K562 (cell line): ENCODE data around the gene DCAF8. TPM values are rescaled to one million over a fixed set of nuclear protein-coding genes. Genes with fewer than 3 reads are reported as not detected.
A peak's percentile ranks its signal among the peaks of the same experiment; 100 is the strongest.

Experiments used
- ATAC-seq: fragments of 200-7000 bp; cut with Tn5 transposase; 3 replicates; pipeline ENCODE4 v1.9.1; 2020; ENCODE audit warnings: moderate library complexity
- BruUV-seq: library from RNA; stranded (reverse); fragments of 400-500 nt; replicated peaks from 2 replicates; lab custom pipeline; 2021; lab: Mats Ljungman, UMichigan
- CTCF ChIA-PET: fragments of 300-600 bp; formaldehyde crosslinking; extraction: SDS; loops from one replicate; lab custom pipeline; 2021; ENCODE audit warnings: low intra/inter-chr PET ratio; lab: Yijun Ruan, JAX
- POLR2A ChIA-PET: fragments of 300-600, 350-650 bp; sonication (Branson Sonifier 250); formaldehyde crosslinking; extraction: SDS; loops from one replicate; lab custom pipeline; 2021; ENCODE audit warnings: antibody characterized with exemption, inconsistent platforms; lab: Yijun Ruan, JAX
- DNase-seq, 4 experiments: peaks; one replicate each; pipeline versions ENCODE4 v3.0.0 to v3.0.0-alpha.2; 2011 to 2018; ENCODE audit warnings: low spot score in 3 of 4, mixed read lengths in 3 of 4; ENCODE audit errors: extremely low read depth in 1 of 4
- FAIRE-seq: peaks from 2 replicates; lab custom pipeline; 2011; peaks lifted over from hg19 to GRCh38; lab: Jason Lieb, UNC
- H2AFZ ChIP-seq: 2 replicates; pipeline ENCODE4 v1.6.0; 2011; ENCODE audit warnings: low read depth, low read length, control low read depth, inconsistent platforms
- H3K27ac ChIP-seq: fragments of 200-600 bp; 3 replicates; pipeline ENCODE4 v1.8.0; 2011; ENCODE audit warnings: low read depth, mild to moderate bottlenecking, control low read depth, inconsistent platforms, low read length, moderate library complexity, mixed read lengths; ENCODE audit errors: extremely low read depth
- H3K27me3 ChIP-seq, 2 experiments: fragments of 300-600 bp in 1 of 2; 2 replicates in 1 of 2; 3 replicates in 1 of 2; pipeline versions ENCODE4 v1.6.0 to v1.8.0; 2011; ENCODE audit warnings: inconsistent platforms in 2 of 2, low read length in 2 of 2, mild to moderate bottlenecking in 1 of 2, mixed read lengths in 1 of 2, moderate library complexity in 1 of 2; ENCODE audit not compliant: control insufficient read depth in 2 of 2, insufficient read depth in 2 of 2
- H3K36me3 ChIP-seq: fragments of 300-600 bp; 3 replicates; pipeline ENCODE4 v1.8.0; 2011; ENCODE audit warnings: mild to moderate bottlenecking, low read length, inconsistent platforms; ENCODE audit not compliant: control insufficient read depth, insufficient read depth
- H3K4me1 ChIP-seq, 2 experiments: fragments of 200-600 bp in 1 of 2; replicated peaks in 1 of 2; 2 replicates in 1 of 2; 3 replicates in 1 of 2; pipeline versions ENCODE4 v1.5.1 to v1.8.0; 2011; ENCODE audit warnings: inconsistent platforms in 2 of 2, low read length in 2 of 2, mild to moderate bottlenecking in 1 of 2, mixed read lengths in 1 of 2, moderate library complexity in 1 of 2; ENCODE audit not compliant: control insufficient read depth in 2 of 2, insufficient read depth in 2 of 2
- H3K4me2 ChIP-seq: 2 replicates; pipeline ENCODE4 v1.6.1; 2011; ENCODE audit warnings: low read length, control low read depth, inconsistent platforms, mixed read lengths; ENCODE audit not compliant: insufficient read depth
- H3K4me3 ChIP-seq: fragments of 200-600 bp; sonication (generic), shearing (Covaris generic); 2 replicates; pipeline ENCODE4 v1.5.1; 2016; ENCODE audit warnings: control low read depth, inconsistent platforms
- H3K79me2 ChIP-seq: fragments of 200-600 bp; 3 replicates; pipeline ENCODE4 v1.8.0; 2011; ENCODE audit warnings: low read length, inconsistent platforms; ENCODE audit not compliant: control insufficient read depth, insufficient read depth
- H3K9ac ChIP-seq, 2 experiments: 2 replicates each; pipeline versions ENCODE4 v1.6.0 to v1.6.1; 2011; ENCODE audit warnings: low read depth in 2 of 2, low read length in 2 of 2, control low read depth in 1 of 2, inconsistent platforms in 1 of 2, mild to moderate bottlenecking in 1 of 2, mixed read lengths in 1 of 2; ENCODE audit not compliant: insufficient read depth in 1 of 2
- H3K9me1 ChIP-seq: one replicate; pipeline ENCODE4 v1.6.0; 2011; ENCODE audit warnings: inconsistent platforms, mild to moderate bottlenecking, low read length, moderate library complexity; ENCODE audit not compliant: control insufficient read depth, insufficient read depth
- H3K9me3 ChIP-seq: replicated peaks from 2 replicates; pipeline ENCODE4 v1.5.1; 2011; ENCODE audit warnings: low read depth, low read length, inconsistent platforms; ENCODE audit not compliant: control insufficient read depth, insufficient read depth
- H4K20me1 ChIP-seq: replicated peaks from 2 replicates; pipeline ENCODE4 v1.6.1; 2011; ENCODE audit warnings: low read length, inconsistent platforms, mixed read lengths; ENCODE audit not compliant: control insufficient read depth, insufficient read depth
- ADNP ChIP-seq: fragments of 200-800 bp; sonication (Bioruptor generic); IDR thresholded peaks from 2 replicates; pipeline ENCODE4 v1.6.1; 2016; ENCODE audit warnings: missing genetic modification characterization, missing compliant biosample characterization
- CXXC5 ChIP-seq: fragments of 250-450 bp; sonication (Bioruptor Pico); IDR thresholded peaks from 2 replicates; pipeline ENCODE4 v1.8.0; 2022; ENCODE audit warnings: inconsistent platforms, mild to moderate bottlenecking, moderate library complexity
- FOXJ2 ChIP-seq: fragments of 200-800 bp; sonication (Bioruptor generic); IDR thresholded peaks from 2 replicates; pipeline ENCODE4 v1.6.1; 2016; ENCODE audit warnings: missing genetic modification characterization, missing compliant biosample characterization
- PRPF4 ChIP-seq: fragments of 200-400 bp; formaldehyde crosslinking; IDR thresholded peaks from one replicate; pipeline ENCODE4 v1.6.1; 2017; ENCODE audit warnings: low read length, low read depth, mild to moderate bottlenecking; ENCODE audit not compliant: insufficient read depth, poor library complexity, severe bottlenecking
- RBM25 ChIP-seq: fragments of 200-400 bp; formaldehyde crosslinking; IDR thresholded peaks from 2 replicates; pipeline ENCODE4 v1.6.1; 2018; ENCODE audit warnings: low read length, low read depth, moderate library complexity; ENCODE audit not compliant: severe bottlenecking
- ZBTB17 ChIP-seq: fragments of 450-650 bp; formaldehyde crosslinking; IDR thresholded peaks from 2 replicates; pipeline ENCODE4 v1.4.0; 2020; ENCODE audit warnings: mild to moderate bottlenecking
- ZC3H4 ChIP-seq: sonication (generic); formaldehyde crosslinking; IDR thresholded peaks from 2 replicates; pipeline ENCODE4 v1.9.0; 2021; ENCODE audit warnings: missing genetic modification reagents, borderline replicate concordance
- ZFPM2 ChIP-seq: fragments of 250-450 bp; sonication (Bioruptor Pico); IDR thresholded peaks from 2 replicates; pipeline ENCODE4 v1.5.1; 2022; ENCODE audit warnings: mild to moderate bottlenecking
- ZNF121 ChIP-seq: sonication (generic); formaldehyde crosslinking; conservative IDR thresholded peaks from 2 replicates; pipeline ENCODE4 v1.8.0; 2022; ENCODE audit warnings: missing genetic modification reagents
- ZNF444 ChIP-seq: fragments of 250-450 bp; sonication (Bioruptor Pico); IDR thresholded peaks from 2 replicates; pipeline ENCODE4 v1.4.0; 2020; ENCODE audit warnings: mild to moderate bottlenecking, moderate library complexity
- WGBS: fragments of 100-300 bp; shearing (Covaris generic); methylation state at CpG from one replicate; pipeline ENCODE4 v1.1.6; 2016; ENCODE audit warnings: low coverage, mixed read lengths; ENCODE audit not compliant: insufficient coverage; ENCODE audit errors: missing lambda C conversion rate; 5-methylcytosine and 5-hydroxymethylcytosine counted together
- in situ Hi-C: fragments of 300-500 bp; cut with MboI; formaldehyde crosslinking; loops from 4 replicates; pipeline ENCODE4 v1.15.0; 2018; ENCODE audit warnings: inconsistent platforms, mixed read lengths
- intact Hi-C: fragments of 100-400 bp; cut with micrococcal nuclease; formaldehyde crosslinking; loops from 2 replicates; pipeline ENCODE4 v1.14.2; 2022
- polyA plus RNA-seq, 8 experiments: library from polyadenylated mRNA; depleted of rRNA in 4 of 8; stranded (reverse) in 5 of 8; unstranded in 3 of 8; fragments of >200 nt; fragmentation: Nextera tagmentation in 2 of 8; fragmentation: Illumina TruSeq in 1 of 8; extraction: Ambion mirVana in 2 of 8; extraction: Trizol in 1 of 8; gene quantifications; 2 replicates each; pipeline versions ENCODE4 v1.2.1 to v1.2.3, GENCODE V29; 2011 to 2014; ENCODE audit warnings: inconsistent platforms in 1 of 8, missing spikeins in 1 of 8
- total RNA-seq, 7 experiments: library from RNA; depleted of rRNA in 6 of 7; stranded (reverse); fragments of >200 nt in 6 of 7; fragmentation: Illumina TruSeq in 2 of 7; extraction: Trizol in 2 of 7; gene quantifications; 2 replicates each; pipeline versions ENCODE4 v1.2.1 to v1.2.3, GENCODE V29; 2011 to 2021; ENCODE audit warnings: low replicate concordance in 1 of 7
- TF ChIP-seq, protein P1 (sequence below): sonication (generic); formaldehyde crosslinking; IDR thresholded peaks from 2 replicates; pipeline ENCODE4 v1.8.1; 2023; ENCODE audit warnings: missing genetic modification reagents, mild to moderate bottlenecking, borderline replicate concordance

DCAF8 gene
- total and polyA plus RNA-seq, 9 of the 15 experiments (the other 6 are each of a cell fraction or from before 2014, with no cell fraction given), result 11.6 to 149 (median 81.3) TPM

DNA sequence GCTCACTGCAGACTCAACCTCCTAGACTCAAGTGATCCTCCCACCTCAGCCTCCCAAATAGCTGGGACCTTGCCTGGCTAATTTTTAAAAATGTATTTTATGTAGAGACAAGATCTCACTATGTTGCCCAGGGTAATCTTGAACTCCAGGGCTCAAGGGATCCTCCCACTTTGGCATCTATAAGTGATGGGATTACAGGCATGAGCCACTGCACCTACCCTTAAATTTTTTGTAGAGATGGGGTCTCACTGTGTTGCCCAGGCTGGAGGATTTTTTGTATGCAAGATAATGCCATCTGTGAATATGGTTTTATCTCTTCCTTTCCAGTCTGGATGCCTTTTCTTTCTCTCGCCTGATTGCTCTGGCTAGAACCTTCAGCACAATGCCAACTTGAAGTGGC is 8.7 kb upstream of the DCAF8 start:
- no peak overlapping the region for H3K4me2 ChIP-seq
- H3K36me3 ChIP-seq, result no peaks in the 10 kb centered on the region
- no peak overlapping the region for H3K4me3 ChIP-seq
- H3K27me3 ChIP-seq, result no peaks in the 10 kb centered on the region
- no peaks in the 10 kb centered on the region for H3K79me2 ChIP-seq
- no peaks in the 10 kb centered on the region for H3K9me3 ChIP-seq
- no peak overlapping the region for H3K27ac ChIP-seq
- no peak for ATAC-seq
- no peak overlapping the region for H2AFZ ChIP-seq
- in situ Hi-C loops, result no loop called here
- FAIRE-seq, result no peak
- no peak overlapping the region for H3K9ac ChIP-seq
- intact Hi-C loops, result no loop called here
- POLR2A ChIA-PET, result interaction anchor here (1.1 to 1.8 kb wide), 2 partner anchors 9 kb away, joined by 6 to 7 read pairs; partner anchors contain the start of gene DCAF8
- BruUV-seq, result no TSS peak
- H3K9me1 ChIP-seq, result no peaks in the 10 kb centered on the region
- H3K4me1 ChIP-seq, result 0 out of 5 replicates have a peak, but pooled peaks cover 0 to 6% of the 10 kb centered on the region in 2 experiments
- no peaks in the 10 kb centered on the region for H4K20me1 ChIP-seq
- 43% methylated on average over 1 of the region's 1 CpG for WGBS
- no peak for TF ChIP-seq ZFPM2 (CRISPR knock-in tag)
- TF ChIP-seq ADNP (tag), result no peak
- no peak for TF ChIP-seq ZC3H4
- TF ChIP-seq RBM25, result peak; percentile 32
- TF ChIP-seq ZNF444 (CRISPR knock-in tag), result no peak
- TF ChIP-seq CXXC5 (CRISPR knock-in tag), result no peak
- TF ChIP-seq, protein P1, sequence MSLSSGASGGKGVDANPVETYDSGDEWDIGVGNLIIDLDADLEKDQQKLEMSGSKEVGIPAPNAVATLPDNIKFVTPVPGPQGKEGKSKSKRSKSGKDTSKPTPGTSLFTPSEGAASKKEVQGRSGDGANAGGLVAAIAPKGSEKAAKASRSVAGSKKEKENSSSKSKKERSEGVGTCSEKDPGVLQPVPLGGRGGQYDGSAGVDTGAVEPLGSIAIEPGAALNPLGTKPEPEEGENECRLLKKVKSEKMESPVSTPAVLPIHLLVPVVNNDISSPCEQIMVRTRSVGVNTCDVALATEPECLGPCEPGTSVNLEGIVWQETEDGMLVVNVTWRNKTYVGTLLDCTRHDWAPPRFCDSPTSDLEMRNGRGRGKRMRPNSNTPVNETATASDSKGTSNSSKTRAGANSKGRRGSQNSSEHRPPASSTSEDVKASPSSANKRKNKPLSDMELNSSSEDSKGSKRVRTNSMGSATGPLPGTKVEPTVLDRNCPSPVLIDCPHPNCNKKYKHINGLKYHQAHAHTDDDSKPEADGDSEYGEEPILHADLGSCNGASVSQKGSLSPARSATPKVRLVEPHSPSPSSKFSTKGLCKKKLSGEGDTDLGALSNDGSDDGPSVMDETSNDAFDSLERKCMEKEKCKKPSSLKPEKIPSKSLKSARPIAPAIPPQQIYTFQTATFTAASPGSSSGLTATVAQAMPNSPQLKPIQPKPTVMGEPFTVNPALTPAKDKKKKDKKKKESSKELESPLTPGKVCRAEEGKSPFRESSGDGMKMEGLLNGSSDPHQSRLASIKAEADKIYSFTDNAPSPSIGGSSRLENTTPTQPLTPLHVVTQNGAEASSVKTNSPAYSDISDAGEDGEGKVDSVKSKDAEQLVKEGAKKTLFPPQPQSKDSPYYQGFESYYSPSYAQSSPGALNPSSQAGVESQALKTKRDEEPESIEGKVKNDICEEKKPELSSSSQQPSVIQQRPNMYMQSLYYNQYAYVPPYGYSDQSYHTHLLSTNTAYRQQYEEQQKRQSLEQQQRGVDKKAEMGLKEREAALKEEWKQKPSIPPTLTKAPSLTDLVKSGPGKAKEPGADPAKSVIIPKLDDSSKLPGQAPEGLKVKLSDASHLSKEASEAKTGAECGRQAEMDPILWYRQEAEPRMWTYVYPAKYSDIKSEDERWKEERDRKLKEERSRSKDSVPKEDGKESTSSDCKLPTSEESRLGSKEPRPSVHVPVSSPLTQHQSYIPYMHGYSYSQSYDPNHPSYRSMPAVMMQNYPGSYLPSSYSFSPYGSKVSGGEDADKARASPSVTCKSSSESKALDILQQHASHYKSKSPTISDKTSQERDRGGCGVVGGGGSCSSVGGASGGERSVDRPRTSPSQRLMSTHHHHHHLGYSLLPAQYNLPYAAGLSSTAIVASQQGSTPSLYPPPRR, result no peak
- TF ChIP-seq PRPF4, result no peak
- TF ChIP-seq ZNF121, result peak; percentile 61
- TF ChIP-seq ZBTB17, result no peak
- no peak for TF ChIP-seq FOXJ2 (tag)
- CTCF ChIA-PET, result no interaction called here
- DNase-seq, result no peak
